ENCODE data around the gene SLC10A7.

SLC10A7 gene

DNA sequence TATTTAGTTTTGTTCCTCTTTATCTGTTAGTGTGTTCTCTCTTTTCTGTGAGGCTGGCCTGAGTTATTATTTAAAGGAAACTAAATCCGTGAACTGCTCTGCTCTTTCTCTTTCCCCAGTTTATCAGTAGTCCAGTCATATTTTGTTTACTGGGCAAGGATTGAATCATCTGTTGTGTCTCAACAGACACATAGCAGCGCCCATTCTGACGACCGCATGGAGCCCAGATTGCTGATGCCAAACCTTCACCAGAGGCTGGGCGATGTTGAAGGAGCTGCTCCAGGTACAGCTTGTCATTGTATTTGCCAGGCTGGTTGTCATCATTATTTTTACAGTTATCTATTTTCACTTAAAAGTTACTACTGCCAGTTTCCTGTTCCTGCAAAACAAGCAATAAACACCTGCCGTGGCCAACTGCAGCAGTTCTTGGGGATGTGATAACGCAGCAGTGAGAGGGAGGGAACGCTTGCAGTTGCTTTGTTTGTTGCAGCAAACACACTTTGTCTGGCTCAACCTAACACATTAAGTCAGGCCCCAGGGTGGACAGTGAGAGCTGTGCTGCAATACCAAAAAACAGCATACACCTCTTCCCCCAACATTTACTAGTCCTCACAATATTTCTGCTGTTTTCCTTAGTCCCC lies 297.3 kb downstream of the SLC10A7 start:
- no peak for DNase-seq (ENCODE audit: extremely low read depth in 1 of 2, low read depth in 1 of 2)

DNA sequence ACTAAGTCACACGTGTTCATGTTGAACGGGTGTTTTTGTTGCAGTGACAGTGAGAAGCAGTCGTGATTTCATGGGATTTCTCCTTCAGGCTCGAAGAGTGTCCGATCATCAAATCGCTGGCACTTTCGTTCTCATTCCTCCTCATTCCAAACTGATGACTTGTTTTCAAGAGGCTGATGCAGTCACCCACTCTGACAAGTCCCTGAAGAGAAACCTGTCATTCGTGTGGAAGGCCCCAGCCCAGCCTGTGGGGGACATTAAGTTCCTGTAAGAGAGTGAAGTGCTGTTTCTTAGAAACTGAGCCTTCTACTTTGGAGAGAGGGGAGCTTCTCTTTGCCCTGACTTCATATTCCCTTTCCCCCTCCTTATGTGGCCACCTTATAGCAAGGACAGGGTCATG lies 299.4 kb downstream of the SLC10A7 start:
- DNase-seq (ENCODE audit: extremely low read depth in 1 of 2, low read depth in 1 of 2), result no peak

DNA sequence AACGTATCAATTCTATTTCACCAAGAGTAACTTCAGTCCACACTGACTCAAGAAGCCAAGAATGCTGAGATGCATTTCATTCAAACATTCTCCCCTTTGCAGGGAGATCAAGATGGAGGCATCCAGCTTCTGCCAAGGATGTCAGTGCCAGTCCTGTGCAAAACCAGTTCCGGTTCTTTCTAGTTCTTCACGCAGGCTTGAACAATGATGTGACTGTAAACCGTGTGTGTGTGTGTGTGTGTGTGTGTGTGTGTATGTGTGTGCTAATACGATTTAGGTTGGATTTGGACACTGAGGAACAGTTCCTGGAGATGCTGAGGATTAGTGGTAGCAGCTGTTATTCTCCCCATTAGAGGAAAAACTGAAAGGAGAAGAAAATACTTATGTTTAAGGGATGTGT lies 307.5 kb downstream of the SLC10A7 start, which contains the start of gene REELD1:
Gene REELD1, plus strand, starts transcription at position 301 of the 400 bp plus-strand sequence. CDS start 2,415 bp downstream, outside the sequence.
- no peak for DNase-seq (ENCODE audit: extremely low read depth in 1 of 2, low read depth in 1 of 2)

GRCh38 chr4:146212781-146213180 lies 309.0 kb downstream of the SLC10A7 start:
- no peak for DNase-seq (ENCODE audit: extremely low read depth in 1 of 2, low read depth in 1 of 2)

DNA sequence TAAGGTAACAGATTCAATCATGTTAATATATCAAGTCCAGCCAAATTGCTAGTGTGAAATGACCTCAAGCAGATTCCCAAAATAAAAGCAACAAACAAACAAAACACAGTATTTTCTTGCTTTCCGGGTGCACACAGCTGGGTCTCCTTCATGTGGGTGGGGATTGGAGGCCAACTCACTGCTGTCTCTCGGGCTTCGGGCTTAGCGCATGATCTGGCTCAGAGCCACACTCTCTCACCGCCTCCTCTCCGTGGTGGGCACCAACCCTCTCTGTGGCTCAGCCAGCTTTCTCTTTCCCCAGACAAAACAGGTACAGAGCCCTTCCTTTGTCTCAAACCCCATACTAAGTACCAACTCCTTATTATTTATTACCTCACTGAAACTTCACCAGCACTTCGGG lies 310.3 kb downstream of the SLC10A7 start:
- DNase-seq (ENCODE audit: extremely low read depth in 1 of 2, low read depth in 1 of 2), result no peak

DNA sequence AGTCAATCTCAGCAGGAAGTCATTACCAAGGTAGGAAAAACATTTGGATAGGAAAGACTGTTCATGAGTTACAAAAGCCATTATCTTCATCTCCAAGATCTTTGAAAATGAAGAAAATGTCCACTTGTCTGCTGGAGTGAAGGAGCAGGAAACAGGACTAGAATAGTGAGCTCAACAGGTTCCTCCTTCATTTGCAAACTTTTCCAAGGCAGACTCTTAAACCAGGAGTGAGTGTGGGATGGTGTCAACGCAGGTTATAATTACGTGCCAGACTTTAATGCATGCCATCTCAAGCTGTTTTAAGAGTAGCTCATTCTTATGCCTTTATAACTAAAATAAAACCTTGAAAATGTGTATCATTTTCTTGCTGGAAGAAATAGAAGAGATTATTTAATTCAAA lies 310.9 kb downstream of the SLC10A7 start:
- no peak for DNase-seq (ENCODE audit: extremely low read depth in 1 of 2, low read depth in 1 of 2)

DNA sequence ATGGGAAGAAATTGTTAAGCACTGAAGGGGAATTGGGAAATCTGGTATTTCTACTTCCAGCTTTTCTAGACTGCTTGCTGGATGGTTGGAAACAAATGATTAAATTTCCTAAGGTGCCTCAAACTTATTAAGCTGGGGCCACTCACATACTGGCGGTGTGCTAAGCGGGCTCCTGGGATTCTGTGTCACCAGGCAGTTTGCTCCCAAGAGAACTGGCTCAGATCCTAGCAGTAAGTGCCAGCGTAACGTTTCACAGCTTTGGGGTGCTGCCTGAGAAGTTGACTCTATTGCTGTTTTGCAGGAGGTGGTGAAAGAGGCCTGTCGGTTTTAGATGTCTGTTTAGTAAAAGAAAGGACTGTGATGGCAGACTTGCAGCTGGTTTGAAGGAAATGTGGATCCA lies 314.3 kb downstream of the SLC10A7 start:
- no peak for DNase-seq (ENCODE audit: extremely low read depth in 1 of 2, low read depth in 1 of 2)
